BJ (cell line): ENCODE results near the gene KIF1B. TPM values are rescaled to one million over a fixed set of nuclear protein-coding genes. Genes with fewer than 3 reads are reported as not detected.

ENCODE experiments used
- CTCF ChIA-PET: fragments of 350-600 bp; formaldehyde crosslinking; extraction: SDS; loops from one replicate; lab custom pipeline; 2021; ENCODE audit warnings: antibody characterized with exemption, inconsistent platforms; lab: Yijun Ruan, JAX
- POLR2A ChIA-PET: fragments of 300-600 bp; sonication (Branson Sonifier 250); formaldehyde crosslinking; extraction: SDS; loops from one replicate; lab custom pipeline; 2021; ENCODE audit warnings: antibody characterized with exemption; lab: Charles Lee
- DNase-seq: peaks from one replicate; pipeline ENCODE4 v3.0.0-alpha.2; 2011; ENCODE audit warnings: low read depth
- H3K27me3 ChIP-seq: 2 replicates; pipeline ENCODE4 v1.6.0; 2011; ENCODE audit warnings: low read length; ENCODE audit not compliant: control insufficient read depth, insufficient read depth
- H3K36me3 ChIP-seq: 2 replicates; pipeline ENCODE4 v1.5.1; 2011; ENCODE audit warnings: low read length; ENCODE audit not compliant: control insufficient read depth, insufficient read depth
- H3K4me3 ChIP-seq: 2 replicates; pipeline ENCODE4 v1.5.1; 2011; ENCODE audit warnings: low read depth, mild to moderate bottlenecking, control low read depth, low read length
- CTCF ChIP-seq: IDR thresholded peaks from 2 replicates; pipeline ENCODE4 v1.5.1; 2011; ENCODE audit warnings: low read depth, mild to moderate bottlenecking, control low read depth, inconsistent platforms, low read length, moderate library complexity; ENCODE audit not compliant: insufficient read depth
- polyA plus RNA-seq: library from polyadenylated mRNA; depleted of rRNA; stranded (reverse); fragments of >200 nt; gene quantifications from 2 replicates; pipeline ENCODE4 v1.2.3, GENCODE V29; 2011

Gene KIF1B
- polyA plus RNA-seq, 1 experiment = 11.8 TPM

- no peak for TF ChIP-seq CTCF
- Histone ChIP-seq H3K27me3 (no peaks in the 10 kb centered on the region), H3K4me3 (no peak overlapping the region), H3K36me3 (peaks cover 8% of the 10 kb centered on the region)
- ChIA-PET CTCF (interaction anchor here (0.6 to 3.0 kb wide), 3 partner anchors 12 to 57 kb away, joined by 3 to 9 read pairs (median 3); partner anchors contain the start of gene KIF1B), POLR2A (no interaction called here)
- no peak for DNase-seq
These were observed 56.9 kb downstream of the KIF1B start for GRCh38 chr1:10267319-10267718.

DNA sequence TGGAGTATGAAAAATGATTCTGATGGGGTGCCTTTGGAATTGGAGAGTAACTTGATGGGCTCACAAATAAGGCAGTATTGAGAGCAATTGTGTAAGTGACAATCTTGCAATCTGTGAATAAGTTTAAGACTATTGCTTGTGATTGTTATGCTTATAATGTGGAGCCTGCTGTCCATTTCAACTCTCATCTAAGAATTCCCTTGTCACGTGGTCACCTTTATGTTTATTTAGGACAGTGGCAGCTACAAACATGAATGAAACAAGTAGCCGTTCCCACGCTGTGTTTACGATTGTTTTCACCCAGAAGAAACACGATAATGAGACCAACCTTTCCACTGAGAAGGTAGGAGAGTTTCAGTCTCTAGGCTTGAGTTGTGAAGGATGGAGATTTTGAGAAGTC lies 57.6 kb downstream of the KIF1B start:
- H3K27me3 ChIP-seq = no peaks in the 10 kb centered on the region
- TF ChIP-seq CTCF = no peak
- POLR2A ChIA-PET = no interaction called here
- CTCF ChIA-PET = interaction anchor here (0.7 kb wide), 1 partner anchor 11 kb away, joined by 3 read pairs; no protein-coding TSS in a partner anchor
- no peak overlapping the region for H3K4me3 ChIP-seq
- H3K36me3 ChIP-seq = peaks cover 6% of the 10 kb centered on the region
- DNase-seq = no peak

GRCh38 chr1:10271090-10271489 lies 60.7 kb downstream of the KIF1B start:
- Histone ChIP-seq H3K27me3 (no peaks in the 10 kb centered on the region), H3K4me3 (no peak overlapping the region), H3K36me3 (peaks cover 3% of the 10 kb centered on the region; the same call in 1 of the 2 replicates)
- DNase-seq = no peak
- no peak for TF ChIP-seq CTCF
- ChIA-PET POLR2A (no interaction called here), CTCF (interaction anchor here (2.4 kb wide), 1 partner anchor 61 kb away, joined by 8 read pairs; the partner anchor contains the start of gene KIF1B)

DNA sequence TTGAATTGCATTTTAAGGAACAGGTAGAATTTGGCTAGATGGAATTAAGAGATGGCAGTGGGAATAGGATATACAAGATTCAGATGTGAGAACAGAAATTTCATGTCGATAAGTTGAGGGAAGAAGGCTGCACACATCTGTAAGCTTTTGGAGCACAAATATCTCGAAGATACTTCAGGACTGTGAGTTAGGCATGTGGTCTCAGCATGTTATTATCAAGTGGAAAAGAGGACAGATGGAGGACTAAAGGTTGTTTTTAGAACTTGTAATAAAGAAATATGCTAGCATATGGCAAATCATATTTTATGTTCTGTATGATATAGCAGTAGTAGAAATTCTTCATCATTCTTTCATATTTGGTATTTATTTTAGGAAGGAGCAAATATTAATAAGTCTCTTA lies 61.5 kb downstream of the KIF1B start:
- Histone ChIP-seq H3K4me3 (no peak overlapping the region), H3K36me3 (peaks cover 3% of the 10 kb centered on the region; the same call in 1 of the 2 replicates), H3K27me3 (no peaks in the 10 kb centered on the region)
- CTCF ChIA-PET = interaction anchor here (2.4 kb wide), 1 partner anchor 62 kb away, joined by 8 read pairs; the partner anchor contains the start of gene KIF1B
- no peak for TF ChIP-seq CTCF
- POLR2A ChIA-PET = no interaction called here
- no peak for DNase-seq

DNA sequence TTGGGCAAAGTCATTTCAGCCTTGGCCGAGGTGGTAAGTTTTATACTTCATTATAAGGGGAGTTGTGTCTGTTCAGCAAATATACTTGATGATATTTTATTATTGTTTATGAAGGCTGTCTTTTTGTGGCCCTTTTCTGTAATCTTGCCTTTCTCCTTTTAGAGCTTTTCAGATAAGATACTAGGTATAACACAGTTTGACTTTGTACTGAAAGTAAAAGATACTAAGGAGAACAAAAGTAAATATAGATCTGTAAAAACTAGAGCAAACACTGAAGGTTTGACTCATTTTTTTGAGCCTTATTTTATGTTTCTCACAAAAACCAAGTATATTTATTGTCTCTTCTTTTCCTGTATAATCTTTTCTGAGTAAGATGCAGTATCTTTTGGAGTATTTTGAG lies 61.9 kb downstream of the KIF1B start:
- CTCF ChIA-PET = interaction anchor here (2.4 kb wide), 1 partner anchor 62 kb away, joined by 8 read pairs; the partner anchor contains the start of gene KIF1B
- POLR2A ChIA-PET = interaction anchor here (0.6 kb wide), 1 partner anchor 73 kb away, joined by 3 read pairs; no protein-coding TSS in a partner anchor
- no peak for DNase-seq
- H3K36me3 ChIP-seq = peaks cover 2% of the 10 kb centered on the region; the same call in 1 of the 2 replicates
- H3K4me3 ChIP-seq = no peak overlapping the region
- no peak for TF ChIP-seq CTCF
- H3K27me3 ChIP-seq = no peaks in the 10 kb centered on the region
